AG09319 (cell line): ENCODE data around the gene HMGCS2.

Source experiments
- DNase-seq: peaks from one replicate; pipeline ENCODE4 v3.0.0-alpha.2; 2010; ENCODE audit warnings: low read depth; ENCODE audit errors: extremely low read depth
- TF ChIP-seq, protein P1 (sequence below): IDR thresholded peaks from 2 replicates; pipeline ENCODE4 v1.5.1; 2011; ENCODE audit warnings: low read depth, mild to moderate bottlenecking, inconsistent platforms, low read length, moderate library complexity

The HMGCS2 gene

DNA sequence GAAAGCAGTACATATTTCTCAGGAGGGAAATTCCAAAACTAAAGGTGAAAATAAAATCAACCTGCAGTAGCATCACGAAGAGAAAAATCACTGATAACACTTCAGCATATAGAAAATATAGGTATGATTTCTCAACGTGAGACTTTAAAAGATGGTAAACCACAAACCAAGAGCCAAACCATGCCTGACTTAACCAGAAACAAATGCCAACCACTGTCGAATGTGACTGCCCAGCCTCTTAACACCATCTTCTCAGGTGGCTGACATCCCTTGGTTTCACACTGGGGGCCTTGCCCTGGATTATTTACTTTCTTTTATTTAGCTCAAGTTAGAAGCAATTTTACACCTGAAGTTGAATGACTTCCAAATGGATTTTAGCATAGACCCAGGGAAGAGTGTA is 10.1 kb downstream of the HMGCS2 start:
- no peak for DNase-seq
- TF ChIP-seq, protein P1, sequence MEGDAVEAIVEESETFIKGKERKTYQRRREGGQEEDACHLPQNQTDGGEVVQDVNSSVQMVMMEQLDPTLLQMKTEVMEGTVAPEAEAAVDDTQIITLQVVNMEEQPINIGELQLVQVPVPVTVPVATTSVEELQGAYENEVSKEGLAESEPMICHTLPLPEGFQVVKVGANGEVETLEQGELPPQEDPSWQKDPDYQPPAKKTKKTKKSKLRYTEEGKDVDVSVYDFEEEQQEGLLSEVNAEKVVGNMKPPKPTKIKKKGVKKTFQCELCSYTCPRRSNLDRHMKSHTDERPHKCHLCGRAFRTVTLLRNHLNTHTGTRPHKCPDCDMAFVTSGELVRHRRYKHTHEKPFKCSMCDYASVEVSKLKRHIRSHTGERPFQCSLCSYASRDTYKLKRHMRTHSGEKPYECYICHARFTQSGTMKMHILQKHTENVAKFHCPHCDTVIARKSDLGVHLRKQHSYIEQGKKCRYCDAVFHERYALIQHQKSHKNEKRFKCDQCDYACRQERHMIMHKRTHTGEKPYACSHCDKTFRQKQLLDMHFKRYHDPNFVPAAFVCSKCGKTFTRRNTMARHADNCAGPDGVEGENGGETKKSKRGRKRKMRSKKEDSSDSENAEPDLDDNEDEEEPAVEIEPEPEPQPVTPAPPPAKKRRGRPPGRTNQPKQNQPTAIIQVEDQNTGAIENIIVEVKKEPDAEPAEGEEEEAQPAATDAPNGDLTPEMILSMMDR, result no peak

DNA sequence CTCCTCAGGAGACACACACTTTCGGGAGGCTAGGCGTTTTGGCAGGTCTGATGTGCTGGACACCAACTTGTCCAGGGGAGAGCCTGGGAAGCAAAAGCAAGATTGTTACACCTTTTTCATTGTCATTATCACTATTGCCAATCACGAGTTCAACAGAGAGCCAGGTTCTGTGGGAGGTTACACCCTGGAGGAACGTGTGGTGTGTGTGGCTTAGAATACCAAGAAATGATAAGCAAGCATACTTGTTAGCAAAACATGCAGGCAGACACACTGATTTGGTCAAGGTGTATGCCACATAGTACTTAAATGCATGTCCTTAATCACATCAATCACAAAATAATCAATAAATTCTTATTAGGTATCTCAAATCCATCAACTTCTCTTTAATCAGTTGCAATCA is 16.1 kb downstream of the HMGCS2 start:
- TF ChIP-seq, protein P1, result no peak
- DNase-seq, result no peak

DNA sequence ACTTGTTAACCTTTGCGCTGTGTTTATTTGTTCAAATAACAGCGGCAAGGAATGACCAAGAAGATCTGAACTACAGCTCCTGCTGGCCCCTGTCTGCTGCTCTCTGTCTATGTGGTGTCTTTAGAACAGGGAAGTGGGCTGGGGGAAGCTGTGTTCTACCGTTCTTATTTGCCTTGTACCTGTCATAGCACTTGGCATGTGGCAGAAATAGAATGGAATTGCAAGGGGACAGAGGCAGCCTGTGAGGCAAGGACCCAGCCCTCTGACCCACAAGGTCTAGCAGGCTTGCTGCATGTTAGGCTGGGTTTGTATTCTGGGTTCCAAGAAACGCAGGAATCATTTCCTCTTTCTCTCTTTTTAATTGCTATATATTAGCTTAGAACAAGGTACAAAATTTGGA is 20.7 kb downstream of the HMGCS2 start:
- TF ChIP-seq, protein P1, result no peak
- no peak for DNase-seq

DNA sequence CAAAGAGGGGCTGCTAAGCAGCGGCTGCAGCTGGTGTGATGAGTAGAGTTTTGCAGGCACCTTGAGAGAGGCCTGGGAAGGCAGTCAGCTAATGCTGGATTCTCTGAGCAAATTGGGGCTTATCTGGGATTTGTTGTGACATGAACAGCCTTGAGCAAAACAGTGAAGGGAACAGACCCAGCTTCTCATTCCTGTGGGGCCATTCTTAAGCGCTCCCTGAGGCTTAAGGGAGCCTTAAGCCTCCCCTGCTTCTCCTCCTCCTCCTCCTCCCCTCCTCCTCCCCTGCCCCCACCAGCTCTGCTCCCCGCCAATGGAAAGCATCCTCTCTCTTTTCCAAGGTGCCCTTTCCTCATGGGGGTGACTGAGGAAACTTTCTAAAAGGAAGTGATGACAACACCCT is 21.3 kb downstream of the HMGCS2 start:
- no peak for DNase-seq
- TF ChIP-seq, protein P1, result no peak

DNA sequence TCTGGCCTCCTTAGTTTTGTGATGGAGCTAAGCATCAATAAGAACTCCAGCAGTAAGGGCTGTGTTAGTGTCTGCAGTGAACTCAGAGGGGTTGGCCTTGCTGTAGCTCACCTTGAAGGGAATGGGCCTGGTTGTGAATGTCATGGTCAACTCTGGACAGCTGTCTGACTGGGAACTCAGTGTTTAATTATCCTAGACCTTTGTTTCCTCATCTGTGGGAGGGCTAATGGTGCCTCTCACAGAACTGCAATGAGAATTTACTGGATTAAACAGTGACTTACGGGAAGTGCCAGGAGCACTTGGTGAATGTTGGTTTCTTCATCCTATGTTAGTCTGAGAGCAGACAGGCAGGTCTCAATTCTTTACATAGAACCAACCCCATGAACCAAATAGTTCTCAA is 23.7 kb downstream of the HMGCS2 start:
- TF ChIP-seq, protein P1, result no peak
- no peak for DNase-seq

DNA sequence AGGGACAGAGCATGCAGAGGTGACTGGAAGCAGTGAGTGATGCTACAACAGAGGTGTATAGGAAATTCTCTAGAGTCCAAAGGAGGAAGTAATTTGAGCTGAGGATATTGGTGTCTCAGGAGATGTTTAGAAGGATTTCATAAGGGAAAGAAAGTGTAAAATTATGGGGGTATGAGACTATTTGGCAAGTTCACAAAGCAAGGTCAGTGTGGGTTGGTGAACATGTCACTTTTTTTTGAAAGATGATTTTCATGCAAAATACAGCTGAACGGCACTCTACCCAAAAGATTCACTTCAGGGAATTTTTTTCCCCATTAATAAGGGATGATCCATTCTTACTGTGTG is 24.1 kb downstream of the HMGCS2 start:
- TF ChIP-seq, protein P1, result no peak
- no peak for DNase-seq

DNA sequence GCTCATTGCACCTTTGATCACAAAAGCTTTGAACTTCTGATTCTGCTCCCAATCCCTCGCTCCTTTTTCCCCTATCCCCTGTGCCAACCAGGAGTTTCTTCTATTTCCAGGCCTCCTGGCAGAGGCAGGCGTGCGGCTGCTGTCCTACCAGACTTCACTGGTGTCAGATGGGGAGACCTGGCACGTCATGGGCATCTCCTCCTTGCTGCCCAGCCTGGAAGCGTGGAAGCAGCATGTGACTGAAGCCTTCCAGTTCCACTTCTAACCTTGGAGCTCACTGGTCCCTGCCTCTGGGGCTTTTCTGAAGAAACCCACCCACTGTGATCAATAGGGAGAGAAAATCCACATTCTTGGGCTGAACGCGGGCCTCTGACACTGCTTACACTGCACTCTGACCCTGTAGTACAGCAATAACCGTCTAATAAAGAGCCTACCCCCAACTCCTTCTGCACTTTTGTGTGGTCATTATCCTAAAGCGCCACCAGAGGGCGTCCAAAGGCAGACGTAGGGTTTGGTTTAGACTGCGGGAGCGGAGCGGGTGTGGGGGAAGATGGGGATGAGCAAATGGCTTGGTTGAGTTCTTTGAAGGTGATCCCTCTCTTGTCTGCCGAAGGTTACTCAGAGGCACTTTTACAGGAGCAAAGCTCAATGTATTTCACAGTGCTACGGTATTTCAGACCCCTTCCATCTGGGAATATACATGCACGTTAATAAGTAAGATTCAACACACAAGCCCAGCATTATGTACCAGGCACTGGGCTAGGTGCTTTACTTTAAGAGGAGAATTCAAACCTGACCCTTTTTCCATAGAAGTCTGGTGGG is 24.7 kb downstream of the HMGCS2 start:
- DNase-seq, result peak; percentile 38
- TF ChIP-seq, protein P1, result peak; percentile 82
